T47D (cell line): ENCODE results near the gene RNF222.
"Not testable (repeated sequence)": the region's sequence is repeated elsewhere in the genome, so short reads cannot be mapped to it uniquely, and the experiment has no call there.

Source experiments
- DNase-seq, 2 experiments: peaks; one replicate each; pipeline versions ENCODE4 v3.0.0 to v3.0.0-alpha.2; 2011 to 2012; ENCODE audit warnings: low read depth in 1 of 2, low spot score in 1 of 2
- JUND ChIP-seq: IDR thresholded peaks from 2 replicates; pipeline ENCODE4 v1.6.1; 2012; ENCODE audit warnings: low read depth
- in situ Hi-C: cut with HindIII; loops from 2 replicates; pipeline ENCODE4 v1.10.0; 2016; ENCODE audit warnings: low sequenced_read_pairs, low pct_unique_long_range_greater_than_20kb

The RNF222 gene

DNA sequence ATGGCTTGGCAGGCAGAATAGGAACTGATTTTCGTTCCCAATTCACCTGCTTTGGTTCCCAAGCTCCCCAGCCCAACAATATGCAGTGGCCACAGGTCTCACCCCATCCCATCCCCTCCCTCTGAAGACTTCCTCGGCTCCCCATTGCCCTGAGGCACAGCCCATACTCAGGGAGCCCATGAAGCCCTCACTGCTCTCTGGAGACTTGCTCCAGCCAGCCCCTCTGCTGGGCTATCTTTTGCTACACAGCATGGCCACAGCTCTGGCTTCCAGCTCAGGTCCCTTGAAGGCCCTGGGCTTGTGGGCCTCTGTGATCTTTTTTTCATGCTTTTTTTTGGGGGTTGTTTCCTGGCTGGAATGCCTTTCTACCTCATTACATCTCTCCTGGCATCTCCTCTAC is 8.5 kb upstream of the RNF222 start:
- DNase-seq = no peak
- in situ Hi-C loops = no loop called here
- TF ChIP-seq JUND = no peak

- in situ Hi-C loops = no loop called here
- DNase-seq = no peak
- TF ChIP-seq JUND = no peak
These were observed 7.9 kb upstream of the RNF222 start for GRCh38 chr17:8405499-8406016.

GRCh38 chr17:8402921-8403536 is 5.4 kb upstream of the RNF222 start:
- in situ Hi-C loops = no loop called here
- no peak for DNase-seq
- TF ChIP-seq JUND = no peak

DNA sequence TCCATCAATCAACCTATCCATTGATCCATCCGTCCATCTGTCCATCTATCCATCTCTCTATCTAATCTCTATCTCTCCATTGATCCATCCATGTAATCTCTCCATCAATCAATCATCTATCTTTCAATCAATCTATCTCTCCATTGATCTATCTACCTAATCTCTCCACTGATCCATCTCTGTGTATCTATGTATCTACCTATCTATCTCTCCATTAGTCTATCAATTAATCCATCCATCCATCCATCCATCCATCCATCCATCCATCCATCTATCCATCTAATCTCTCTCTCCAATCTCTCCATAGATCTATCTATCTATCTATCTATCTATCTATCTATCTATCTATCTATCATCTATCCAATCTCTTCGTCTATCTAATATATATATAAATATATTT is 3.5 kb upstream of the RNF222 start:
- no peak for TF ChIP-seq JUND
- DNase-seq = no peak
- in situ Hi-C loops = no loop called here

GRCh38 chr17:8398980-8399379 is 1.4 kb upstream of the RNF222 start:
- TF ChIP-seq JUND = no peak
- DNase-seq = no peak
- in situ Hi-C loops = no loop called here

DNA sequence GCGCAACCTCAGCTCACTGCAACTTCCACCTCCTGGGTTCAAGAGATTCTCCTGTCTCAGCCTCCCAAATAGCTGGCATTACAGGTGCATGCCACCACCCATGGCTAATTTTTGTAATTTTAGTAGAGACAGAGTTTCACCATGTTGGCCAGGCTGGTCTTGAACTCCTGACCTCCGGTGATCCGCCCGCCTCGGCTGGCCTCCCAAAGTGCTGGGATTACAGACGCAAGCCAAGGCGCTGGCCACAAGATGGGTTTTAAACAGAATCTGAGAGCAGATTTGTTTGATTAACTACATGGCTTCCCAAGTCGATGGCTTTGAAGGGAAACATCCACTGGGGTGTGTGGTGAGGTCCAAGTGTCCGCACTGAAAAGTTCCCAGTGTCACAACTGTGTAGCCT is 3.1 kb downstream of the RNF222 start:
- not testable (repeated sequence) for DNase-seq

DNA sequence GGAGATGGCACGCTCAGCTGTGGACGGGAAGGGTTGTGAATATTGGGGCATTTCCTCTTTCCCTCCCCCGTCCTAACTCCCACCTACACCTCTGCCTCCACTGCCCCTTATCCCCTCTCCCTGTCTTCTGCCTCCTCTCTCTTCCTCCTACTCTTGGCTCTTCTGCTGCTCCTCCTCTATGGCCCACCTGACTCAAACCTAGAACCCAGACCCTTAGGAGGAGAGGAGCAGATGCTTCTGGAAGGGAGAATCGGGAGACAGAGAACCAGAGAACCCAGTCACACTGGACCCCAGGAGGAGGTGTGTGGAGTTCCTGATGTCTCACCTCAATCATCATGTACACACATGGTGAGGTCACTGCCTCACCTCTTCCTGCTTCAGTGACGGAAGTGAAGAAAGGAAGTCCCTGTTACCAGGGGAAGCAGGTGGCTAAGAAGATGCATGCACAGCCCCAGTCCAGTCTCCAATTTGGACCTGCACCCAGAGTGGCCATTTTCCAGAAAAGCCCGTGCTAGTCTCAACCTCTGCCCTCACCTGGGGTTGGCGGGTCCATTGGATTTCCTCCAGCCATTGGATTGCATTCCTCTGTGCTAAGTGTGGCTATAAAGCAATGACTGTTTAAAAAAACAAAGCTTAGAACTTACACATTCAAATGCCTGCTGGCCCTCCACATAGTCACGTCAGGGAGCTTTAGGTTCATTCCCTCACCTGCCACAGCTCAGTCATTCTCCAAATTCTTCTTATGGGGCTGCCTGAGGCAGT is 4.0 kb downstream of the RNF222 start:
- in situ Hi-C loops = no loop called here
- TF ChIP-seq JUND = no peak
- DNase-seq = peak in 1 of 2 experiments; percentile 45

More for the DNA sequence above, 3.1 kb downstream of the RNF222 start:
- in situ Hi-C loops = not testable (repeated sequence)

GRCh38 chr17:8392674-8393469 is 4.8 kb downstream of the RNF222 start:
- in situ Hi-C loops = no loop called here
- no peak for DNase-seq
- no peak for TF ChIP-seq JUND

DNA sequence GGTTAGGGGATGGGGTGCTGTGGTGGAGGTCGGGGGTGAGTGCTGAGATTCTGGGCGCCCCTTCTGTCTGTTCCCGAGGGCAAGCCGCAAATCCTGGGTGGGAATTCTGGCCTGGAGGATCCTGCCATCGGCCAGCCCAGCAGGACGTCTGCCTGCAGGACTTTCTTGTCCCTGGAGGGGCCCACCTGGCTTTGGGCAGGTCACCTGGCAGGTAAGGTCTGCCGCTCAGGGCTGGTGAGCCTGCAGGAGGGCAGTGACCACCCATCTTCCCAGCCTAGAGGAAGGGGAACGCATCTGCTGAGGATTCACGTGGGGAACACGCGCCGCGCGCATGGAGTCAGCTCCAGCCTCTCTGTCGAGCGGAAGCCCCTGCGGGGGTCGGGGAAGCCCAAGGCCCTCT is 5.4 kb downstream of the RNF222 start:
- no peak for TF ChIP-seq JUND
- in situ Hi-C loops = no loop called here
- DNase-seq = no peak

DNA sequence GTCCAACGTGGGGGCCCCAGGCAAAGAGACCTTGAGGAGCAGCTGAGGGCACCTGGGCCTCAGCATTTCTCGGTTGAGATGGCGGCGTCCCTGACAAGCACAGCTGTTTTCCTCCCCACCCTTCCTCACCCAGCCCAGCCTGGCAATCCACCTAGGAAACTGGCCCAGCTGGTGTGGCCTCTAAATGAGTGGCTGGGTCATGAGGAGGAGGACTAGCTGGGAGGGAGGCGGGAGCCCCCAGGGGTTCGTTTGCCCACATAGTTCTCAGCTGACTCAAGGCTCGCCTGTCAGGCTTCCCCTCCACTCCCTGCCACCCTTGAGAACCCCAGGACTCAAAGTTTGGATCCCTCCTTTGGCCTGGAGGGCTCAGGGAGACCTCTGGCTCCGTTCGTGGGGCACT is 5.9 kb downstream of the RNF222 start:
- in situ Hi-C loops = no loop called here
- TF ChIP-seq JUND = no peak
- DNase-seq = peak in 1 of 2 experiments; percentile 79

DNA sequence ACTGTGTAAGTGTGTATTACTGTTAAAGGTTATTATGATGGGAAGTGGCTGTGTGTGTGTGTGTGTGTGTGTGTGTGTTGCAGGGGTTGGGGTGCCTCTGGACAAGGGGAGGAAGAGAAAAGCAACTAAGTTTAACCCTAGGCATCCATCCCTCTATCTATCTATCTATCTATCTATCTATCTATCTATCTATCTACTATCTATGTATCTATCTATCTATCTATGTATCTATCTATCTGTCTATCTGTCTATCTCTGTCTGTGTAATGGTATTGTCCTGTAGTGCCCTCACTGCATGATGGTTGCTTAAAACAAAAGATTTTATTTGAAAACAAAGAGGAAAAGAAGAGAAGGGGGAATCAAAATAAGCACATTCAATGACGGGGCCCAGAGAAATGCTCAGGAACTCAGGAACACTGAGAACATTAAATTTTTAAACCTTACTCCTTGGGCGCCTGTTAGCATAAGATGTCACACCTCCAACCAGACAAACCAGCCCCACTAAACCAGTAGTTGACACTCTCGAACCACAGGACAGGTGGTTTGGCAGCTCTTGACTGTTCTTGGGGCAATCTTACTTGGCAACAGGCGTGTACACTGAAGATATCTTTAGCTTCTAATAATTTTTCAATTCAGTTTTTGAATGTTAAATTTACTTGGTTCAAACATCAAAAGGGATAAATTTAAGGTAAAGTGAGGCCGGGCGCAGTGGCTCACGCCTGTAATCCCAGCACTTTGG is 9.5 kb downstream of the RNF222 start:
- in situ Hi-C loops = no loop called here

GRCh38 chr17:8386841-8387240 is 10.8 kb downstream of the RNF222 start:
- DNase-seq = no peak
- in situ Hi-C loops = no loop called here
- TF ChIP-seq JUND = no peak

More for the DNA sequence above, 9.5 kb downstream of the RNF222 start:
- no peak for TF ChIP-seq JUND
- DNase-seq = peak in 1 of 2 experiments; percentile 82
